ENCODE measurements around the gene GPX7.

GRCh38 chr1:52562766-52563165 lies 39.4 kb upstream of the GPX7 start:
- TF ChIP-seq POLR2A (IDR thresholded peaks at IDR 0.05; ENCODE audit: low read depth, low read length), result no peak
- no peak for TF ChIP-seq POLR2AphosphoS5 (IDR thresholded peaks at IDR 0.05; ENCODE audit: low read depth, low read length)

All from GM12891 (cell line).